SJSA1 (cell line): ENCODE results near the gene TNP2. TPM values are rescaled to one million over a fixed set of nuclear protein-coding genes. Genes with fewer than 3 reads are reported as not detected.

ENCODE experiments used
- DNase-seq, 2 experiments: peaks; one replicate each; pipeline ENCODE4 v3.0.0-alpha.2; 2015 to 2020; ENCODE audit warnings: low spot score in 2 of 2, low read depth in 1 of 2
- H3K27ac ChIP-seq: fragments of 250-450 bp; sonication (Bioruptor Pico); 2 replicates; pipeline ENCODE4 v1.5.1; 2020; ENCODE audit warnings: mild to moderate bottlenecking, moderate library complexity
- H3K27me3 ChIP-seq: fragments of 250-450 bp; sonication (Bioruptor Pico); replicated peaks from 2 replicates; pipeline ENCODE4 v1.5.1; 2020; ENCODE audit warnings: mild to moderate bottlenecking, moderate library complexity
- H3K36me3 ChIP-seq: fragments of 250-450 bp; sonication (Bioruptor Pico); 2 replicates; pipeline ENCODE4 v1.5.1; 2020; ENCODE audit warnings: mild to moderate bottlenecking
- H3K4me1 ChIP-seq: fragments of 250-450 bp; sonication (Bioruptor Pico); replicated peaks from 2 replicates; pipeline ENCODE4 v1.6.1; 2021; ENCODE audit warnings: mild to moderate bottlenecking
- H3K4me3 ChIP-seq: fragments of 250-450 bp; sonication (Bioruptor Pico); 2 replicates; pipeline ENCODE4 v1.5.1; 2020; ENCODE audit warnings: mild to moderate bottlenecking
- H3K9me3 ChIP-seq: fragments of 250-450 bp; sonication (Bioruptor Pico); replicated peaks from 2 replicates; pipeline ENCODE4 v1.5.1; 2020; ENCODE audit warnings: mild to moderate bottlenecking
- total RNA-seq: library from RNA; depleted of rRNA; stranded (reverse); fragments of >200 nt; shearing (Covaris generic); gene quantifications from 2 replicates; pipeline ENCODE4 v1.2.3, GENCODE V29; 2014

TNP2 gene
- total RNA-seq, 1 experiment from 2014 or later: not detected

DNA sequence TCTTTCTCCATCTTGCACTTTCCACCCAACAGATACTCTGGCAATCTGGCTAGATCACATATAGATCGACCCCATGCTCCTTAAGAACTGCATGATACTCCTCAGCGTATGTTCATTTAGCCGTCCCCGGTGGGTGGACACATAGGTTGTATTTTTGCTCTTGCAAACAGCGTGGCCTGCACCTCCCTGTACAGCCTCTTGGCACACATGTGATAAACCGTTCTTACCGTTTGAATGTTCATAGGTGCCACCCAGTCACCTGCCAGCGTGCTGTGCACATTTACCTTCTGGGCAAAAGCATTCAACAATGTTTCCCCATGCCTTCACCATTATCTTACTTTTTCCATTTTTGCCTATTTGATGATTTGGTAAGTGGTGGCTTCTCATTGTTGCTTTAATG lies 6.2 kb downstream of the TNP2 start:
- no peak for DNase-seq
- Histone ChIP-seq H3K27ac (no peak overlapping the region), H3K36me3 (no peaks in the 10 kb centered on the region), H3K27me3 (no peaks in the 10 kb centered on the region), H3K4me1 (peaks cover 12% of the 10 kb centered on the region), H3K4me3 (no peak overlapping the region), H3K9me3 (no peaks in the 10 kb centered on the region)

DNA sequence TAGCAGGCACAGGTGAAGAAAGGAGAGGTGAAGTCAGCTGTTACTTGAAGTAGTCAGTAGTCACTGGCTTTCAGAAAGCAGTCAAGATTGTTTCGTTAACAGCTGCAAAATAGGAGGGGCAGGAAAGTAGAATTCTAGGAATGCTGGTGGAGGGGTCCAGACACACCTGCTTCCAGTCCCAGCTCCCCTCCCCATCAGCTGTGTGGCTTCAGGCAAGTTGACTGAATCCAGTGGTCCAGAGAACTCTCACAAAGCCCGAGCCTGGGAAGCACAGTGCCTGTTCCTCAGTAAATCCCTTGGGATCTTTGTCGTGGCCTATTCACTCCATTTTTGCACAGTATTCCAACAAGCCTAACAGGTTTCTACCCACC lies 8.5 kb downstream of the TNP2 start:
- Histone ChIP-seq H3K4me1 (peaks cover 25% of the 10 kb centered on the region), H3K4me3 (no peak overlapping the region), H3K27ac (no peak overlapping the region), H3K9me3 (no peaks in the 10 kb centered on the region), H3K36me3 (peaks cover 5% of the 10 kb centered on the region; the same call in 1 of the 2 replicates), H3K27me3 (no peaks in the 10 kb centered on the region)
- no peak for DNase-seq

DNA sequence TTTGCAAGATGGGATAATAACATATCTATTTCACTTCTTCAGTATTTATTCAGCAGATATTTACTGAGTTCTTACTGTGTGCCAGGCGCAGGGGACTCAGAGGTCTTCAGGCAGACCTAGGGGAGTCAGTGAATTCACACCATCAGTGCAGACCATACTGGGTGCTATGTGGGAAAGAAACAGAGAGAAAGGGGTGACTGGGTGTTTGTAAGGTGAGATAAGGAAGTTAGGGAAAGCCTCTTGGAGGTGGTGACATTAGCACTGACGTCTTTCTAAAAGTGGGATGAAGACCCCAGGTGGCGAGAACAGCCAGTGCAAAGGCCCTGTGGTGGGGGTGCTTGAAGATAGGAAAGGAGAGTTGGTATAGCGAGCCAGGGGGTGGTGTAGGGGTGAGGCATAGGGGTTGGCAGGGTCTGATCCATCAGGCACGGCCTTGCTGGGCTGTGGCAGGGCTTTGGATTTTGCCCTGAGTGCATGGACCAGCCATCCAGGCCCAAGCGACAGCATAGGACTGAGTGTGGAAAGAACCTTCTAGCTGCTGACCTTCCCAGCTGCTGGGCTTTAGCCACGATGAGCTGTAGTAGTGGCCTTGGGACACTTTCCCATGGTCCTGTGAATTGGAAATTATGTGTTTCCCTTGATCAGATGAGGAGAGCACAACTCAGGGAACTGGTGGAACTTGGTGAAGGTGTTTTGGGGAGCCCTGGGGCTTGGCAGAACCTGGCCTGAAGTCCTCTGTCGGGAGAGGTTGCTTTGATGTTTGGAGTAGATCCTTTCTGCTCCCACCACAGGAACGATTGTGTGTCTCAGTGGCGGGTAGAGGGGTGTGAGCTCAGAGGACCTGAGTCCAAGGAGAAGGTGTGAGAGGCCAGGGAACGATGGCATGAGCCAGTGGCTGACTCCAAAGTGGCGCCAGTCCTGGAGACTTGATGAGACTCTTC lies 9.2 kb downstream of the TNP2 start:
- peaks cover 11% of the 10 kb centered on the region for H3K36me3 ChIP-seq
- H3K27me3 ChIP-seq: no peaks in the 10 kb centered on the region
- H3K4me1 ChIP-seq: peaks cover 27% of the 10 kb centered on the region
- H3K9me3 ChIP-seq: no peaks in the 10 kb centered on the region
- H3K27ac ChIP-seq: no peak overlapping the region
- no peak for DNase-seq
- H3K4me3 ChIP-seq: no peak overlapping the region

DNA sequence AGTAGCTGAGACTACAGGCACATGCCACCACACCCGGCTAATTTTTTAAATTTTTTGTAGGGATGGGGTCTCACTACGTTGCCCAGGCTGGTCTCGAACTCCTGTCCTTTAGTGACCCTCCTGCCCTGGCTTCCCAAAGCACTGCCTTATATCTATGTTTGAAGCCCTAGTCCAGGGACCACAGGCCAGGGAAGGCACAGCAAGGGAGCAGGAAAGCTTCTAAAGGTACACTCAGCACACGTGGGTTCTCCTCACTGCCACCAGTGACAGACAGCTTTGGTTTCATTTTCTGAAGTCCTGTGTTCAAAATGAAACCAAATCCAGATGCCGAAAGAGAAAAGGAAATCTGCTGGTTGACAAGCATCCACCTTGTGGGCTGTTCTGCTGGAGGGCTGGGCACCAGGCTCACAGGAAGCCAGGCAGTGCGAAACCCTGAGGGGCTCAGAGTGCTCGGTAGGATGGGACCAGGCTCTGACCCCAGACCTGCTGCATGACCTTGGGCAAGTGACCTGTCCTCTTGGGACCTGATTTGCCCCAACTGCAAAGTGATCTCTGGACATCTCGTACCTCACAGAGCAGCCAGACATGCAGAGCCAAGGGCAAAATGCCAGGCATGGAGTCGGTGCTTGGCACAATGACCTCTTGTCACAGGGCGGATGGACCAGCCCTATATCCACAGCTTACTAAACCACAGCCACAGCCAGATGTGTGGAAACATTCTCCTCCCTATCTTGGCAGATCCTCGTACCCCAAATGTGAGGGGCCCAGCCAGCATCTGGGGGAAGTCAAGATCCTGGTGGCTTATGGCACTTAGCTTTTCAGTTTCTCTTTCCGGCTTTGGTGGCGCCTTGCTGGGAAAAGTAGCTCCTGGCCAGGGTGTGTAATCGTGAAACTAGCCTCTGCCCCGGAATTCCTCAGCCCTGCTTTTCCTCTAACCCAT lies 10.3 kb downstream of the TNP2 start:
- no peaks in the 10 kb centered on the region for H3K27me3 ChIP-seq
- no peak overlapping the region for H3K27ac ChIP-seq
- H3K9me3 ChIP-seq: no peaks in the 10 kb centered on the region
- no peak for DNase-seq
- H3K36me3 ChIP-seq: peaks cover 22% of the 10 kb centered on the region
- H3K4me1 ChIP-seq: peaks cover 38% of the 10 kb centered on the region
- no peak overlapping the region for H3K4me3 ChIP-seq

DNA sequence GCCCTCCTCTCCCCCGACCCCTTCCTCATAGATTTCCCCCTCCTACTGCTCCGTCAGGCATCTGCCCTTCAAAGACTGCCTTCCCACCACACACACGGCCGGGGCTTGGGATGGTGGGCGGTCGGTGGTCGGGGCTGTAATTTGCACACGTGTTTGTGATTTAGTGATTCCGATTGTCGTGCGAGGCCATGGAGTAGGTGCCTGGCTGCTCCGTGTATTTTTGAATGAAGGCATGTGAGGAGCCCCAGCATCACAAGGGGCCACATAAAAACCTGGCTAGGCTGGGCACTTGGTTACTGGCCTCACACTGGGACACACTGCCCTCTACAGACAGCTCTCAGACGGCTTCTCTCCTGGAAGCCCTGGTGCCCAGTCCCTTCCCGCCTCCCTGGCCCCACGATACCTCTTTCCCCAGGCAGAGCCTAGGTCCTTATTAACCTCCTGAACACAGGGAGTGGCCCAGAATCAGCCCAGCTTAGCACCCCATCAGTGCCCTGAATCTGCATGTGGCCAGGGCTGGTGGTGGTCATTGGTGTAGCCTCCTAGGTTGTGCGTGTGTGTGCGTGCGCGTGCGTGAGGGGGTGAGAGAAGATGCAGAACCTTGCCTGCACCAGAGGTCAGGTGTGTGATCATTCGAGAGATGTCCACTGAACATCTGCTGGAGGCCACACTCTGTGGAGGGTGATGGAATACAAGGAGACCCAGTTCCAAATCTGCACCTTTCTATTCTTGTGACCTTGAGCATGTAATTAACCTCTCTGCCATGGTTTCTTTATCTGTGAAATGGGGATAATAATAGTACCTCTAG lies 11.8 kb downstream of the TNP2 start:
- Histone ChIP-seq H3K27me3 (no peaks in the 10 kb centered on the region), H3K36me3 (peaks cover 37% of the 10 kb centered on the region), H3K4me3 (peak overlapping the region; percentile 80), H3K4me1 (peaks cover 51% of the 10 kb centered on the region), H3K9me3 (no peaks in the 10 kb centered on the region), H3K27ac (peak overlapping the region; percentile 96)
- DNase-seq: peak; percentile 73 to 81

DNA sequence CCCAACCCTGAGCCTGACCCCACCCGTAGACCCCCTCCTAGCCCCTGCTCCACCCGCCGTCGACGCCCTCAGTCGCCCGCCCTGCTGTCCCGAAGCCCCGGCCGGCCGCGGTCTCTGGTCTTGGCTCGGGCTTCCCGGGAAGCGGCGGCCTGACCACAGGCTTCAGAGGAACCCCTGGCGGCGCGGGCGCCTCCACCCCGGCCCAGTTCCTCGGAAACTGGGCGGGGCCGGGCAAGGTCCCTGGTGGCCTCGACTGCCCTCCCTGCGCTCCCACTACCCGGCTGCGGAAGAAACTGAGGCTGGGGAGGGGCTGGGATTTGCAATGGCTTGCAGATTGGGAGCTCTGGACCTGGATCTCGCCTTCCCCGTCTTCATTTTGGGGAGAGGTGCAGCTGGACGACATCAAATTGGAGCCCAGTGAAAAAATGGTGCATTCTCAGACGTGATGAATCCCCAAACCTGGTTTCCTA lies 12.4 kb downstream of the TNP2 start:
- Histone ChIP-seq H3K4me3 (peak overlapping the region; percentile 80), H3K27ac (peak overlapping the region; percentile 96), H3K4me1 (peaks cover 57% of the 10 kb centered on the region), H3K27me3 (no peaks in the 10 kb centered on the region), H3K36me3 (peaks cover 44% of the 10 kb centered on the region), H3K9me3 (no peaks in the 10 kb centered on the region)
- peak; percentile 75 to 76 for DNase-seq

DNA sequence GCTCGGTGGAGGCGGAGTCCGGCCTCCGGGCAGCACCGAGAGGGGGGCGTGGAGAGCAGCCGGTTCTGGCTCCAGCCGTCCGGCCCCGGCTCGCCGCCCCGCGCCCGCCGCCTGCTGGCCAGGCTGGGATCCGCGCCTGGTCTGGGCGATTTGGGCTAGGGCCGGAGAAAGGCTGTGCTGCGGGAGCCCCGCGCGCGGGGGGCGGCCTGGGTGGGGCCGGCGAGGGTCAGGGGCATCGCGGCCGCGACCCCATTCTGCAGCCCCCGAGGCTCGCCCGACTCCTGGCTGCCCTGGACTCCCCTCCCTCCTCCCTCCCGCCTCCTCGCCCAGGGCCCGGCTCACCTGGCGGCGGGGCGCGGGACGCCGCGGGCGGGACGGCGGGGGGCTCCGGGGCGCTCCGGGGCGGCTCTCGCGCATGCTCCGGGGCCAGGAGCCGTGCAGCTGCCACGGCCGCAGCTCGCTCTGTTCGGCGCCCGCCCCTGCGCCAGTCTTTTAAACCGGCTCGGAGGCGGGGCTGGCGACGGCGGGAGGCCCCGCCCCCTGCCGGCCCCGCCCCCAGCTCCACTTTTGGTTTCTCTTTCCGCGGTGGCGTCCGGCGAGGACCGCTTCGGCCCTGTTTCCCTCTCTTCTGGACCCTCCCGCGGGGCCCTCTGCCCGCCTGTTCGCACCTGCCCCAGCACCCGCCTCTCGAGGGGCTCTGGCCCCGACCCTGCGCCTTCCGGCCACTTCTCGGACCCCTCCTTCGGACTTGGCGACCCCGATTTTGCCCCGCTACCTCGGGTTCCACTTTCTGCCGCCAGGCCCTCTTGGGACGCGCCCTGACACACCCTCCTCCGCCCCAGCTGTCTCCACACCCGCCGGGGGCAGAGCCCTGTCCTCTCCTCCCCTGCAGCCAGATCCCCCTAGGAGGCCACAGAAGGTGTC lies 13.1 kb downstream of the TNP2 start, which contains the start of gene SOCS1:
Gene SOCS1 (minus strand): TSS at position 468 of the 924 bp plus-strand sequence. CDS start 726 bp downstream, outside the sequence.
- no peaks in the 10 kb centered on the region for H3K9me3 ChIP-seq
- peak within 1 kb of the TSS; percentile 96 for H3K27ac ChIP-seq
- H3K4me3 ChIP-seq: peak within 1 kb of the TSS; percentile 80
- H3K4me1 ChIP-seq: peaks cover 57% of the 10 kb centered on the region
- H3K27me3 ChIP-seq: no peaks in the 10 kb centered on the region
- peaks cover 49% of the 10 kb centered on the region for H3K36me3 ChIP-seq
- DNase-seq: peak; percentile 88 to 97

DNA sequence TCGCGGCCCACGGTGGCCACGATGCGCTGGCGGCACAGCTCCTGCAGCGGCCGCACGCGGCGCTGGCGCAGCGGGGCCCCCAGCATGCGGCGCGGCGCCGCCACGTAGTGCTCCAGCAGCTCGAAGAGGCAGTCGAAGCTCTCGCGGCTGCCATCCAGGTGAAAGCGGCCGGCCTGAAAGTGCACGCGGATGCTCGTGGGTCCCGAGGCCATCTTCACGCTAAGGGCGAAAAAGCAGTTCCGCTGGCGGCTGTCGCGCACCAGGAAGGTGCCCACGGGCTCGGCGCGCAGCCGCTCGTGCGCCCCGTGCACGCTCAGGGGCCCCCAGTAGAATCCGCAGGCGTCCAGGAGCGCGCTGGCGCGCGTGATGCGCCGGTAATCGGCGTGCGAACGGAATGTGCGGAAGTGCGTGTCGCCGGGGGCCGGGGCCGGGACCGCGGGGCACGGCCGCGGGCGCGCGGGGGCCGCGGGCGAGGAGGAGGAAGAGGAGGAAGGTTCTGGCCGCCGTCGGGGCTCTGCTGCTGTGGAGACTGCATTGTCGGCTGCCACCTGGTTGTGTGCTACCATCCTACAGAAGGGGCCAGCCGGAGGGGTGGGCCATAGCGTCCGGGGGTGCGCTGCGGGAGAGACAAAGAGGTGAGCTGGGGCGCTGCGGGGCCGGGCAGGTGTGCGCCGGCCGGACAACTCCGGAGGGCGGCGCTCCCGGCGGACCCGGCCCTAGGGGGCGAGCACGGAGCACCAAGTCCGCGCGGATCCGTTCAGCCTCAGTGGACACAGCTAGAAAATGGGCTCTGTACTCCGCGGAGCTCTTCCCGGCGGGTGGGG lies 14.0 kb downstream of the TNP2 start:
- peak in 1 of 2 experiments; percentile 42 for DNase-seq

DNA sequence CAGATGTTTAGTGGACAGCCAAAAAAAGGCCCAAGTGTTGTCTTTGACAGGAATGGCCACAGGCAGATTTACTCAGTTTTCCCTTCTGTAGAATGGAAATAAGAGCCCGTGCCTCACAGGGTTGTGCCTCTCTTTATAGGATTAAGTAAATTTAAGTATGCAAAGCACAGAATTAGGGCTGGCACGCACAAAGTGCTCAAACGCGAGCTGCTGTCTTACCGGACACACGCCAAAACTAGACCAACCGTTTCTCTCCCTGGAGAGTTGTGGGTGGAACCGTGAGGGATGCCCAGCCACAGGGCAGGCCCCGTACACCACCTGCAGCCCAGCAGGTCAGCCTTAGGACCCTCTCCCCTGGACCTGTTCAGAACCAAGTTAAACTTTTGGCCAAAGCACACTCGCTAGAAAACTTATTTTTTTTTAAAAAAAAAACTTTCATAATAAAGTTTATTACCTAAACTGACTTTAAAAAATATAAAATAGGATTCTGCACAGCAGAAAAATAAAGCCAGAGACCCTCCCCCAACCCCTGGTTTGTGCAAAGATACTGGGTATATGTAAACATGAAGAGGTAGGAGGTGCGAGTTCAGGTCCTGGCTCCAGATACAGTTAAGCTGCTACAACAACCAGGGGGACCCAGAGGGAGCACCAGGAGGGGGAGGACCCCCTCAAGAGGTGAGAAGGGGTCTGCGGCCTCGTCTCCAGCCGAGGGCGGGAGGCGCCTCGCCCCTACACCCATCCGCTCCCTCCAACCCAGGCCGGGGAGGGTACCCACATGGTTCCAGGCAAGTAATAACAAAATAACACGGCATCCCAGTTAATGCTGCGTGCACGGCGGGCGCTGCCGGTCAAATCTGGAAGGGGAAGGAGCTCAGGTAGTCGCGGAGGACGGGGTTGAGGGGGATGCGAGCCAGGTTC lies 14.9 kb downstream of the TNP2 start:
- Histone ChIP-seq H3K27me3 (no peaks in the 10 kb centered on the region), H3K27ac (no peak overlapping the region), H3K9me3 (no peaks in the 10 kb centered on the region), H3K36me3 (peaks cover 49% of the 10 kb centered on the region), H3K4me3 (peak overlapping the region; percentile 80), H3K4me1 (peaks cover 57% of the 10 kb centered on the region)
- peak in 1 of 2 experiments; percentile 30 for DNase-seq

More for the DNA sequence above, 14.0 kb downstream of the TNP2 start:
- Histone ChIP-seq H3K4me3 (peak overlapping the region; percentile 80), H3K36me3 (peaks cover 49% of the 10 kb centered on the region), H3K27me3 (no peaks in the 10 kb centered on the region), H3K9me3 (no peaks in the 10 kb centered on the region), H3K4me1 (peaks cover 57% of the 10 kb centered on the region), H3K27ac (no peak overlapping the region)

DNA sequence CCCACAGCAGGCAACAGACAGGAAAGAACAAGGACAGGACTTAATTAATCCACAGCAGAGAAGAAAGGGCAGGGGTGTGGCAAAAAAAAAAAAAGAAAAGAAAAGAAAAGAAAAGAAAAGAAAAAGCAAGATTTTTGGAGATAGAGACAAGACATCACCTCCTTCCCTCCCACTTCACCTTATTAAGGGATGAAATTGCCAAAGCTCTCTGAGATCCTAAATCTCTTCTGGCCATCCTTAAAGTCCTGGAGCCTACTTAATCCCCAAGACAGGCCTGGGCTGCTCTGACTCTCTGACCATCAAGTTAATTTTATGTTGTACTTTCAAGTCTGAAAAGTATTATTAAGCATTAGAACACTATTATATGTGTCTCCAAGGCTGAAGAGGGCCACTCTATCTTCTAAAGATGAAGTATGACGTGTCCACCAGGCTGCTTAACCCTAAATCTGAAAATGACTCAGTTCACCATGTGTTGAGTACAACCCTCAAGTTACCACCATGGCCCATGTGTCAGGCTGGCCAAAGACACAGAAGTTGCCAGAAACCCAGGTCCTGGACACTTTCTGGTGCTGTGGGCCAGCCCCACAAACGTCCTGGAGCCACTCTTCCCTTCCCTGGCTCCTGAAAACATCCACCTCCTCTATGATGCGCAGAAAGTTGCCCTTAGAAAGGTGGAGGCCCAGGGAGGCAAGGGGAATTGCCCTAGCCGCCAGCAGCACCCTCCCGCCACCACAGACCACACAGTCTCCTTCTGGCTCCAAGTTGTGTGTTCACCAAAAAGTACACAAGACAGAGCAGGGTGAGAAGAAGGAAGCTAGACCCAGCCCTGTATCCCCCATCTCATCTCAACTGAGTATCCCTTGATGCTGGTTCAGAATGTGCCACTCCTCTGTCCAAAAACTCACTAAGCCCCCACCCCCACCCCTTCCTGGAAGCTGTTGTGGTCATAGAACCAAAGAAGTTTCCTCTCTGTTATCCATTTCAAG lies 15.8 kb downstream of the TNP2 start:
- peak overlapping the region; percentile 80; the same call in 1 of the 2 replicates for H3K4me3 ChIP-seq
- H3K27ac ChIP-seq: no peak overlapping the region
- peaks cover 49% of the 10 kb centered on the region for H3K36me3 ChIP-seq
- peaks cover 47% of the 10 kb centered on the region for H3K4me1 ChIP-seq
- H3K27me3 ChIP-seq: no peaks in the 10 kb centered on the region
- DNase-seq: no peak
- no peaks in the 10 kb centered on the region for H3K9me3 ChIP-seq
